Measurements from ENCODE around the gene ARHGEF28.

DNA sequence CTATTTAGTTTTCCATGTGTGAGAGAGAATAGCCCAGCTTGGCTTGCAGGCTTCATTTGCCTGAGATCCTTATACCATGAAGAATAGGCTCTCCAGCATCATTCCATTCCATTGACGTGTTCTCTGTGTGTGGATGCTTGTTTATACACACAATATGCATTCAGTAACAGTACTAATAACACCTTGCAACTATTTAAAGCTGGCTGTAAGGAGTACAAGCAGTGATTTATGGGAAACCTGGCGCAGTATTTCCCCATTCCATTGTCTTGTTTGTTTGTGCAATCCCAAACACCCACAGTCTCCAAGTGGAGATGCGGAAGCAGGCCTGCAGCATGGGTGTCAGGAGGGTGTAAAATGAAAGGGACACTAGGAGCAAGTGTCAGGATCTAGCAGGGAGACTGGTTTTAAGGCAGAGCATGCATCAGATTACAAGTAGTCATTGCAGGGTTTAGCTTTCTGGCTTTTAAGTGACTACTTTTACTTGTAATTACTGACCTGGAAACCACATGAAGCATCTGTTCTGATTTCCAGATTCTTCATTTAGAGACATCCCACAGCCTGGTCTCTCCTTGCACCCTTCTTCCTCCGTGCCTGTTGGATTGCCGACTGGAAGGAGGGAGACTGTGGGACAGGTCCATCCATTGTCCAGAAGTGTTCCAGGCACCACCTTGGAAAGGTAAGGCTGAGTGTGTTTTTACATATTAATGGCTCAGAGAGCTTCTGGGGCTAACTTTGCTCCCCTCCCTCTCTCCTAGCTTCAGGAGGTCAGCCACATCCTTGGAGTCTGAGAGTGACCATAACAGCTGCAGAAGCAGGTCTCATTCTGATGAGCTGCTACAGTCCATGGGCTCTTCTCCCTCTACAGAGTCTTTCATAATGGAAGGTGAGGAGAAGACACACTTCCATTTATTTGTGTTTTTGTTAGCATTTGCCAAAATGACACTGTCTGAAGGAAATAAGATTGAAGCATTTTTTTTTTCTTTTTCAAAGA, 241.6 kb downstream of the ARHGEF28 start:
- TF ChIP-seq, protein P1, sequence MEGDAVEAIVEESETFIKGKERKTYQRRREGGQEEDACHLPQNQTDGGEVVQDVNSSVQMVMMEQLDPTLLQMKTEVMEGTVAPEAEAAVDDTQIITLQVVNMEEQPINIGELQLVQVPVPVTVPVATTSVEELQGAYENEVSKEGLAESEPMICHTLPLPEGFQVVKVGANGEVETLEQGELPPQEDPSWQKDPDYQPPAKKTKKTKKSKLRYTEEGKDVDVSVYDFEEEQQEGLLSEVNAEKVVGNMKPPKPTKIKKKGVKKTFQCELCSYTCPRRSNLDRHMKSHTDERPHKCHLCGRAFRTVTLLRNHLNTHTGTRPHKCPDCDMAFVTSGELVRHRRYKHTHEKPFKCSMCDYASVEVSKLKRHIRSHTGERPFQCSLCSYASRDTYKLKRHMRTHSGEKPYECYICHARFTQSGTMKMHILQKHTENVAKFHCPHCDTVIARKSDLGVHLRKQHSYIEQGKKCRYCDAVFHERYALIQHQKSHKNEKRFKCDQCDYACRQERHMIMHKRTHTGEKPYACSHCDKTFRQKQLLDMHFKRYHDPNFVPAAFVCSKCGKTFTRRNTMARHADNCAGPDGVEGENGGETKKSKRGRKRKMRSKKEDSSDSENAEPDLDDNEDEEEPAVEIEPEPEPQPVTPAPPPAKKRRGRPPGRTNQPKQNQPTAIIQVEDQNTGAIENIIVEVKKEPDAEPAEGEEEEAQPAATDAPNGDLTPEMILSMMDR (conservative IDR thresholded peaks at IDR 0.05; ENCODE audit: low read depth, low read length) = no peak
- no peak for TF ChIP-seq CEBPB (IDR thresholded peaks at IDR 0.05; ENCODE audit: low read depth, low read length)
- TF ChIP-seq, protein P2, sequence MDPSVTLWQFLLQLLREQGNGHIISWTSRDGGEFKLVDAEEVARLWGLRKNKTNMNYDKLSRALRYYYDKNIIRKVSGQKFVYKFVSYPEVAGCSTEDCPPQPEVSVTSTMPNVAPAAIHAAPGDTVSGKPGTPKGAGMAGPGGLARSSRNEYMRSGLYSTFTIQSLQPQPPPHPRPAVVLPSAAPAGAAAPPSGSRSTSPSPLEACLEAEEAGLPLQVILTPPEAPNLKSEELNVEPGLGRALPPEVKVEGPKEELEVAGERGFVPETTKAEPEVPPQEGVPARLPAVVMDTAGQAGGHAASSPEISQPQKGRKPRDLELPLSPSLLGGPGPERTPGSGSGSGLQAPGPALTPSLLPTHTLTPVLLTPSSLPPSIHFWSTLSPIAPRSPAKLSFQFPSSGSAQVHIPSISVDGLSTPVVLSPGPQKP (IDR thresholded peaks at IDR 0.05; ENCODE audit: borderline replicate concordance, low read depth, low read length) = no peak
- TF ChIP-seq FOS (IDR thresholded peaks at IDR 0.05; ENCODE audit: low read depth, low read length) = no peak
- TF ChIP-seq, protein P3, sequence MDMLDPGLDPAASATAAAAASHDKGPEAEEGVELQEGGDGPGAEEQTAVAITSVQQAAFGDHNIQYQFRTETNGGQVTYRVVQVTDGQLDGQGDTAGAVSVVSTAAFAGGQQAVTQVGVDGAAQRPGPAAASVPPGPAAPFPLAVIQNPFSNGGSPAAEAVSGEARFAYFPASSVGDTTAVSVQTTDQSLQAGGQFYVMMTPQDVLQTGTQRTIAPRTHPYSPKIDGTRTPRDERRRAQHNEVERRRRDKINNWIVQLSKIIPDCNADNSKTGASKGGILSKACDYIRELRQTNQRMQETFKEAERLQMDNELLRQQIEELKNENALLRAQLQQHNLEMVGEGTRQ (IDR thresholded peaks at IDR 0.05; ENCODE audit: low read depth, low read length) = no peak
